GM21786 (cell line): ENCODE data around the gene TDRKH.

ENCODE experiments used
- ATAC-seq: cut with Tn5 transposase; IDR thresholded peaks from one replicate; pipeline ENCODE4 v1.9.1; 2021; ENCODE audit not compliant: unreplicated experiment

TDRKH gene

DNA sequence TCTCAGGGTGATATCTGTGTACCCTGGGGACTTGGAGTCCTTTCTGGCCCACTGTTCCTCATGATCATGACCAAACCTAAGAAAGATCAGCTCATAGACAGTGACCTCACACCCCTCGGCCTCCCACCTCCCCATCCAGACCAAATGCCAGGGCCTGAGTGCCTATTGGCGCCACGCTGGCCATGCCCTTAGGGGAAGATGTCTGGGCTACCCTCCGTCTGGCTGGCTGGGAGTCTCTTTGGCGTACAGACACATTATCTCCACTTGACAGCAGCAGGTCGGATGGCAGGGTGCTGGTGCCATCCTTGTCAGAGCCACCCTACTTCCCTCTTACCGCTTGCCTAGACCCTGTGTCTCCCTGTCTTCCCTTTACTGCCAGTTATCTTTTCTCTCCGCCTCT lies 32.9 kb upstream of the TDRKH start:
- no peak for ATAC-seq

DNA sequence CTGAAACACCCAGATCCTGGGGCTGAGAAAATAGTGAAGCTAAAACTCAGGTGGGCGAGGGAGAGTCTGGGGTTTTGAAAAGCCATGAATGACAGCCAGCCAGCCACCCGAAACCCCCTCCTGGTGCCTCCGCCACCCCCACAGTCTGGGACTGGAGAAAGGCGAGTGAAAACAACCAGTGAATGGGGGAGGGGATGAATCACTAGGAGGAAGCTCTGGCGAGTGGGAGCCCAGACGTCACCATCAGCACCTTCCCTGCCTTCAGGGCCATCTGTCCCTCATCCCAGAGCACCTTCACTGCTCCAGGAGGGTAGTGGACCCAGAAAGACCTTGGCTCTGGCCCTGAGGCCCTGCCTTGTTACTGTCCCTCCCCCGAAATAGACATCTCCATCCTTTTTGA lies 32.1 kb upstream of the TDRKH start:
- ATAC-seq, result no peak

DNA sequence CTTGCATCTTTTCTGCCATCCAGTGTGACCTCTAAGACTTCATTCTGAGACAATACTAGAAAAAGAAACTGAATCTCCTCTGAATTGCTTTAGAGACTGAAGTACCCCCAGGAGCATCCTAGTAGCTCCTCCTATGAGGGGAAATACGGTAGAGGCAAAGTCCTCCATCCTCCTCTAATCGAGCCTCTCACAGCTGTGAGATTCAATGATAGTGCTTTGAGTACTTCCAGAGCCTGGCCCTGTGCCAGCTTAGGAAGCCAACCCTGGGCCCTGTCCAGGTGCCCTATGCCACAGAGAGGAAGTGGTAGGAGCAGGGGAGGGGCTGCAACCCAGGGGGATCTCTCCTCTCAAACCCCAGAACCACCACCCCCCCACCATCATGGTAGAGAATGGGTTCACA lies 30.6 kb upstream of the TDRKH start:
- ATAC-seq, result no peak

DNA sequence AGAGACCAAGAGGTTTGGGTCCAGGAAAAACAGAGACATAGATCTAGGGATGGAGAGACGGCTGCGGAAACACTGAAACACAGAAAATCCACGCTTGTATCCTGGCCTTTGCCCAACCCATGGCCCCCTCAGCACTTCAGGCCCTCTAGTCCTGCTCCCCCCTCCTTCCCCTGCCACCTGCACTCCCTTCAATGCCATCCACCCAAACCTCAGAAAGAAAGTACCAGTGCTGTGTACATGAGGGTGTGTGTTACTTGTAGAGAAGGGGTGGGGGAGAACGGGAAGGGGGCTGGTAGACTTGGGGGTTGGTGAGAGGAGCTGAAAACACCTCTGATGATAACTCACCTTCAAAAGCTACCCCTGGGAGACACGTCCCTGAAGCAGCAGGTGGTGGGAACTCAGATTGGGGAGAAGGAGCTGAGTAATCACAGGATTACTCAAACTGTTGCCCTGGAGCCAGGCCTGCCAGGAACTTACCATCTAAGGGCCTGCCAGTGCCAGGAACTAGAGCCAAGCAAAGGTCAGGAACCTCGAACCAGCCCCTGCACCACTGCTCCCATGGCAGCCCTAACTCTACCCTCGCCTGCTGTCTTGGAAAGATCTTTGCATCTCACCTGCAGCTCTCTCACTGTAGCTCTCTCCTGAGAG lies 29.8 kb upstream of the TDRKH start:
- ATAC-seq, result no peak

DNA sequence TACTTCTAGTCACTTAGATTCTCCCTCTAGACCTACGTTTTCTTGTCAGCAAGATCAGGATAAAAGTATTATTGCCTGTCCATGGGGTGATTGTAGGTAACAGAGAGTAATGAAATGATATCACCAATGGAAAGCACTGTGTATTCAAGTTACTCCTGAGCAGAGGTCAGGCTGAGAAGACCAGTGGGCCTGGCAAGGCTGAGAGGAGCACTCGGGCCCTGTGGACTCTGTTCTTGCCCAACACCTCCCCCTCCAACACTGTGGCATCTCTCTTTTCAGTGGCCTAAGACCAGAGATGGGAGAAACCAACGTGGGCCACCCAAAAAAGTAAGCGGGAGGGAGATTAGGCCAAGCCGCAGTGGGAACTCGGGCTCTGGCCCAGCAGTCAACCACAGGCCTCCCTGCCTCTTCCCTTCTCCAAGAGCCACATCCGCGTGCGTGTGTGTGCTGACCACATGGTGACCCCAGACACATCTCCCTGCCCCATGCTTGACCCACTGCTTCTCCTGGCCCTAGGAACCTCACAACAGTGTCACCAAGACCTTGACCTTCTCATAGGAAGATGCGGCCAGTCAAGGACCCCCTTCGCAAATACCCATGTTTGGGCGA lies 29.0 kb upstream of the TDRKH start:
- no peak for ATAC-seq

DNA sequence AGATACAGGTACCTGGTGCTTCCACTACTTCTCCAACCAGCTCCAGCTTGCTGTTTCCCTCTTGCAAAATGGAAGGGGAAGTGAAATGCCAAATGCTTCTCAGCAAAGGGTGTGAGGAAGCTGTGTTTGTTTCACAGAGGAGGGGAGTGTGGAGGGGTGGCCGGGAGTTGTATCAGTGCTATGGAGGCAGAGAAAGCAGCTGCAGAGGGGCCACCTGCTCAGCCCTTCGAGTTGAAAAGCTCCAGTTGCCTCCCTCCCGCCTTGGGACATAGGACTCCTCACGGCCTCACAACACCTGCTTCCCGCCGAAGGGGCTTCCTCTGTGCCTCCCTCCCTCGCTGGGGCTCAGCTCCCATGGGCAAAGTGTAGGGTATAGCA lies 27.0 kb upstream of the TDRKH start:
- no peak for ATAC-seq

DNA sequence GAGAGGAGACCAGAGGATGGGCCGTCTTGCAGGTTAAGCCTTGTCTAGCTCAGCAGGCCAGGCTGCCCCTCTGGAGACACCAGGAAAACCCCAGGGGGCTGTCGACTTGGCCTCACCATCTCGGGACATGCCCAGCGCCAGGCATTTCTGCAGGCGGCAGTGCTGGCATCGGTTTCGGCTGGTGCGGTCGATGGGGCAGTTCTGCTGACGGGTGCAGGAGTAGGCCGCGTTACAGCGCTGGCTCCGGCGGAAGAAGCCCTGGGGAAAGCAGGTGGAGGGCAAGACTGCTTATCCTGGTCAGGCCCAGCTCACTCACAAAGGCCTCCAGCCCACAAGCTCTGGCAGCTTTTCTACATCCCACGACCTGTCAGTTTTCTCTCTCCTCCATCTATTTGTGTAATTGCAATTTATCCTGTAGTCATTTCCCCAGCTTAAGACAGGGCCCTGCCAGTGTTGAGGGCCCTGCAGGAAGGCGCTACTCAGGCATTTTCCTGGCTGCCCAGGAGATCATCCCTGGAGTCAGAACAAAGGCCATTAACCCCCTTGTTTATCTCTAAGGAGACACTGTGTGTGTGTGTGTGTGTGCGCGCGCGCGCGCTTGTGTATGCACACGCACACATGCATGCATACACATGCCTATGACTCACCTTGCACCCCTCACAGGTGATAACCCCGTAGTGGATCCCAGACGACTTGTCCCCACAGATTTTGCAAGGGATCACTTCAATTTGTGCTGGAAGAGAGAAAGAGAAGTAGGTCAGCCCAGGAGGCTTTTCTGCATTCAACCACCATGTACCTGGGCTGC lies 26.4 kb upstream of the TDRKH start:
- ATAC-seq, result no peak

DNA sequence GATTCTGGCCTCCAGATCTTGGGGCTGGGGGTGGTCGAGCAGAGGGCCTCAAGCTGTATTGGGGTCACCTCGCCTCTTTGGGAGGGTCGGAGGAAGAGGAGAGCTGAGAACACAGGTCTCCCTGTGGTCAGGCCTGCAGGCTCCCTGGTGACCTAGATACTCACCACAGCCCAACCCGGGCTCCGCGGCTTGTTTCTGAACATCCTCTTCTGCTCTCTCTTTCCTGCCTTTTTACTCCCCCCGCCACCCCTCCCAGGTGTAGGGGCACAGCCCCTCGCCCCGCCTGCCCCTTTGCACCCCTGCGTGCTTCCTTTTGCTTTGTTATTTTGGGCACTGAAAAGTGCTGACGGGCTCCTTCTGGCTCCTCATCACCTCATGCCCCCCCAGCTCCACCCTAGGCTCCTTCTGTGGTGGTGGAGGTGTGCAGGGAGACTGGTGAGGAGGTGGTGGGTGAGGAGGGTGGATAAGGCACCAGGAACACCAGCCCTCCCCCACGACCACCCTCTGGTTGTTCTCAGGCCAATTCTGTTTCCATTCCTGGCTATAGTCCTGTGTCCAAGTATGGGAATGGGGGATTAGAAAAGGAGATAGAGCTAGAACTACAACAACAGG lies 25.5 kb upstream of the TDRKH start:
- ATAC-seq, result no peak

DNA sequence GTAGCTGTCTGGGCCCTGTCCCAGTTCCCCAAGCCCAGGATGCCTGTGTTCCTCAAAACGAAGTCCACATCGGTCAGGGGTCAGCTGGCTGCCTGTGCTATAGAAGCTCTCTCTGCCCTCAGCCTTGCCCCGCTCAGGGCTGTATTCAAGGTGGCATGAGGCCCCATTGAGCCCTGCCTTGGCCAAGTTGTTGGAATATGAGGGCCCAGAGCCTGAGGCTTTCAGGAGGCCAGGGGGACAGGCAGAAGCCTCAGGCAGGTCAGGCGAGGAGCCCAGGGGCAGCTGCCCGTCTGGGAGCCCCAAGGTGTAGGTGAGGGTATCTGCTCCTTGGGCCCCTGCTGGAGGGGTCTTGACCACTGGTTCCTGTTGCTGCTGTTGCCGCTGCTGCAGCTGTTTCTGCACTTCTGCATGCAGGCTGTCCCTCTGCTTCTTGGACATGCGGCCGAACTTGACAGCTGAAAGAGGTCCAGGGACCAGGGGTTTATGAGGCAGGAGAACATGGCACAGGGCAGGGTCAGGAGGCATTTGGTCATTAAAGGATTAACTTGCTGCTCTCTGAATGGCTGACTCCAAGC lies 24.8 kb upstream of the TDRKH start:
- no peak for ATAC-seq

DNA sequence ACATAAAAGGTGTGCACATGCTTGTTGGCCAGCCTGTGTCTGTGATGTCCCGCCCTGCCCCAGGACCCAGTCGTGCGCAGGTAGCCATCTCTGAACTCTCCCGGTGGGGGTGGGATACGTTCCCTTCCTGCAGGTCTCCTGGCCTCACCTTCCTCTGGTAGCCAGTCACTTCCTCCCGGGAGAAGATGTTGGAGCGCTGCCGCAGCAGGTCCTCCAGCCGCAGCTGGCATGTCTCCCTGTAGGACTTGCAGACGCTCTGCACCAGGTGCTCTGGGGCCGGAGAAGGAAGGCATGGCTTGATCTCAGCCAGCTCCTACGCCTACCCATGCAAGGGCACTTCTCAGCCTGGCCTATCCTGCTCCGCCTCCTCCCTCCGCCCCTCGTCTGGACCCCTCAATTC lies 24.1 kb upstream of the TDRKH start:
- ATAC-seq, result no peak

DNA sequence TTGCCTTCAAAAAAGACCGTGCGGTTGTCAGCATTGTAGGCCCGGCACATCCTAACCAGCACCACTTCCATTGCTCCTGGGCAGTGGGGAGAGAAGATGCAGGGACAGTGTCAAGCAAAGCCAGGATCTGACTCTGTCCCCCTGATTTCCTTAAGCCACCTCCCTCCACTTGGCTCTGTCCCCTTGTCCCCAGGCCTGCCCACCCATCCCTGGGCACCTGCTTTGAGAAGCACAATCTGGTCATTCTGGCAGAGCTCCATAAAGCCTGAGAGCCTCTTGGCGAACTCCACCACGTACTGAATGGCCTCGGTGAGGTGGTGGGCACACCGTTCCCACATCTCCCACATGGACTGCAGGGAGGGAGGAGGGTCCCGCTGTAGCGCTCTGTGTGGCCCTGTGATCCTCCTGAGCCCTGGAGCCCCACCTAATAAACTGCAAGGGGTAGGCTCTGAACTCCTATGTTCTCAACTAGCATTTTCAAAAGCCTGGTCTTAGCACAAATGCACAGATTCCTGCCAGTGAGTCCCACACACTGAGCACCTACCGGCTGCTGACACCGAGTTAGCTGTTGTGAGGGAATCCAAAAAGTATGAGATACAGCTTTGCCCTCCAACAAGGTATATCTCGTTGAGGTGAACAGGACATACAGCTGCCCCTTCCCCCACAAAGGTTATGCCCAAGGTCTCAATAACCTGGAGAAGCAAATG lies 23.1 kb upstream of the TDRKH start:
- no peak for ATAC-seq

DNA sequence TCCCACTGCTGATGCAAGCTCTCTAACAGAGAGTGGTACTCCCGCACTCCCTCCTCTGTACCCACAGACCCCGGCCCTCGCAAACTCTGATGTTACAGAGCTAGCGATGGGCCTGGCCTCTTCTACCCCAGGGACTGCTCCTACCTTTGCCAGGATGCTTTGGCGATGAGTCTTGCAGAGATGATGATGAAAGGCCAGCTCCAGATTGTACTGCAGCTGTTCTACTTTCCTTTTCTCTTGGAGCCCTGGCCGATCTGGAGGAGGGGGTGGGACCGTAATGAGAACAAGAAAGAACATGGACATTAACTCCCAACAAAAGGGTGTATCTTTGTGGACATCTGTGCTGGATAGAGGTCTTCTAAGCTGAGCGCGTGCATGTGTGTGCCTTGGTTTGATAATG lies 20.9 kb upstream of the TDRKH start:
- ATAC-seq, result no peak

DNA sequence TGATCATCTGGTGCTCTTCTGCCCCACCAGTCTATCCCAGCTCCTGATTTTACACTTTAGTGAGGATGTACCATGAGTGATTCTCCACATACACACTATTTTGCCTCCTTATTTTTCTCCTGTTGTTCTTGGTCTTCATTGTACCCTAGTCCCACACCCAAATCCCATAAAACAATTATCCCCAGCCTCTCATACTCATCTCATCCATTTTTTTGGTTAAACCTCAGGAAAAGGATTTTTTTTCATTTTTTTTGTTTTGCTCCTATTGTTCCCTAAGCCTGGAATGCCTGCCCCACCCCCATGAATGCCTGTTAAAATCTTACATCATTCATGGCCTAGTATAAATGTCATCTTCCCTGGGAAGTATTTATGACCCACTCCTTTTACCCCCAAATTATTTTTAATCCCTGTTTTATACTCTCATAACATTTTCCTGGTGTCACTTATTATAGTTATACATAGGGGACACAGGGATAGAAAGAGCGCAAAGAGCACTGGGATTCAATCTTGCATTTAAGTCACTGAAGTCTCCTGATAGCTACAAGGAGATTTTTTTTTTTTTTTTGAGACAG lies 19.8 kb upstream of the TDRKH start:
- no peak for ATAC-seq

DNA sequence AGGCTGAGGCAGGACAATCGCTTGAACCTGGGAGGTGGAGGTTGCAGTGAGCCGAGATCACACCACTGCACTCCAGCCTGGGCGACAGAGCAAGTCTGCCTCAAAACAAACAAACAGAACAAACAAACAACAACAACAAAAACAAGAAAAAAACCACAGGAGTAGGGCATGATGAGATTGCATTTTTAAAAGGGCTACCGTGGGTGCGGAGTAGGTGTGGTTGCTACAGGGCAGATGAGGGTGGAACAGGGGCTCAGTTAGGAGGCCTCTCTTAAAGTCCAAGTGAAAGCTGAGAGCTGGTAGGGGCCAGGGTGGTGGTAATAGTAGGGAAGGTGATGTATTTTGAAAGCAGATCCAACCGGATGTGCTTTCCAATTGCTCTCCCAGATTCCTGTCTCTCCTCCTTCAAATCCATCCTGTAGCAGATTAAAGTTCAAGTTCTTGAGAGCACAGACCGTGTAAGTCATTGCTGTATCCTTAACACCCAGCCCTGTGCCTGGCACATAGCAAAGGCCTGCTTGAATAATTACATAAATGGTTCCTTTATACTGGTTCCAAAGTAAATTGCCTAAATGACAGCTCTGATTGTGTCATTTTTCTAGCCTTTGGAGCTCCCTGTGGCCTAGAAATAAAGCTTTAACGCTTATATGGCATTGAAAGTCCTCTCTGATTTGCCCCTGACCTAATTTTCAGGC lies 19.1 kb upstream of the TDRKH start:
- ATAC-seq, result no peak

DNA sequence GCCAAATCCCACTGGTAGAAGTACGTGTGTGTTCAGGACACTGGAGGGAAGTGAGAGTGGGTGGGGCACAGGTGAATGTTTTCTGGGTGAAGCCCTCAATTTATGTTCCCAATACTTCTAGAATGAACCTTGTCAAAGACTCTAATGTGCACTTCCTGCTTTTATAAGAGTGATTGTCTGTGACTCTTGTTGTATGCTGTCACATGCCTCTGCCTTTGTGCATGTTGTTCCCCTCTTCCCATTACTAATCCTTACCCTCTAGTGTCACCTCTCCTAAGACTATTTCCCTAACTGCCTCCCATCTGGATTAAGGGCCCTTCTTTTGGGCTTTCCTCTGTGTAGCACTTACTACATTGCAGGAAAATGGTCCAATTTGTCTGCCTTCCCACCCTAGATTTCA lies 17.5 kb upstream of the TDRKH start:
- no peak for ATAC-seq

DNA sequence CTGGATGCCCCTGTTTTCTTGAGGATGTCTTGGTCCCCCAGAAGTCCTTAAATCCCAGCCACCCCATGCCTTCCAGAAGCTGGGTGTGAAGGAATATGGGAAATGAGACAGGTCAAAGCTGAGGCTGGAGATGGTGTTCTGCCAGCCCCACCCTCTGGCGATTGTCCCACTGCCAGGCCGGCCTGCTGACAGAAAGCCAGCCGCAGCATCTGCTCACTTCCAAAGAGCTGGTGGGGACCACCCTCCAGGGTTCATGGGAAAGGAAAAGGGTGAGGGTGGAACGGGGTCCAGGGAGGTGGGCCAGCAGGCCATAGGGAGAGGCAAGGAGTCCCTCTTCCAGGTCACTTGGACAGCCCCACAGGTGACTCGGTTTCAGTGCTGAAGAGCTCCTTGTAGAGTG lies 16.8 kb upstream of the TDRKH start:
- ATAC-seq, result no peak

DNA sequence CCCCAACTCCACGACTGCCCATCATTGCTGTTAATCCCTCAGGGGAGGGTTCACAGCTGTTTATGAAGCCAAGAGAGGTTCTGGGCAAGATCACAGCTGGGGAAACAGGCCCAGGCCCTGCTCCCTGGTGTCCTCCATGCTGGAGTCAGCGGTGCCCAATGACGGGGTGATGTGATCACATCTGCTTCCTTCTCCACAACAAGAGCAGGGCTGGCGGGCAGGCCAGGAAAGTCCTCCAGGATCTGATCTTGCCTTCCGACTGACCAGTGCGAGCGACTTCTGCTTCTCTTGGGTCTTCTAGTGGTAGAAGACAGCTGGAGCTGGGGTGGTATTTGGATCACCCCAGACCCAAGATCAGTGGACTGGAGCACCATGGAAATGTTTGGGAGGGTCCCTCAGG lies 15.9 kb upstream of the TDRKH start:
- no peak for ATAC-seq

DNA sequence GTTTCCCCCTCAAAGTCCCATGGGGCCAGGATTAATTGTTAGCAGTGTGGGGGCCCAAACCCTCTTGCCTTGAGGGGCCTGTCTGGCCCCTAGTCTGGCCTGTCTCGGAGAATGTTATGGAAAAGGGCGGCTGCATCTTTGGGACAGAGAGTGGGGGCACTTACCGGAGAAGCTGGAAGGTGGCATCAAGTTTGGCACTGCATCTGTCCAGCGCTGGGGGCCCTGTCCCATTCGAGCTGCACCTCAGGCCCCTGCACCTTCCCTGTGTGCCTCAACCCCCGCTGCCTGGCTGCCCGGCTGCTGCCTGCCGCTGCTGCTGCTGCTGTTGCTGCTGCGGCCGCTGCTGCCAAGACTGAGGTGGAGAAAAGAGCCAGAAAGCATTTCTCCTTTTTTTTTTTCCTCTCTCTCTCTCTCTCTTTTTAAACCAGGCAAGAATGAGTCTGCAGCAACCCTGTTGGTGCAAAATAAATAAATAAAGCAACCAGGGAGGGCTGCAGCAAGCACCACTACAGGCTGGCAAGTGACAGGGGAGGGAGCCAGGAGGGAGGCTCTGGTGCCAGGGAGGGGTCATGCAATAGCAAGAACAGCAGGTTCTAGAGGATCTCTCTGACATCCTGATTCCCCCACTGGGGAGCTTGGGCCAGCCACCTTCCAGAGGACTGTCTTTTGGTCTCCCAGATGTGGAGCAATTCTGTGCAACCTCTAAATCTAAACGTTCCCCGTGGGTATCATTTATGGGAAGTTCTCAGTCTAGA lies 14.9 kb upstream of the TDRKH start, which contains the start of gene LINGO4:
Gene LINGO4 (minus strand): TSS at position 354 of the 755 bp plus-strand sequence. CDS start 2,715 bp downstream, outside the sequence.
- ATAC-seq, result no peak

DNA sequence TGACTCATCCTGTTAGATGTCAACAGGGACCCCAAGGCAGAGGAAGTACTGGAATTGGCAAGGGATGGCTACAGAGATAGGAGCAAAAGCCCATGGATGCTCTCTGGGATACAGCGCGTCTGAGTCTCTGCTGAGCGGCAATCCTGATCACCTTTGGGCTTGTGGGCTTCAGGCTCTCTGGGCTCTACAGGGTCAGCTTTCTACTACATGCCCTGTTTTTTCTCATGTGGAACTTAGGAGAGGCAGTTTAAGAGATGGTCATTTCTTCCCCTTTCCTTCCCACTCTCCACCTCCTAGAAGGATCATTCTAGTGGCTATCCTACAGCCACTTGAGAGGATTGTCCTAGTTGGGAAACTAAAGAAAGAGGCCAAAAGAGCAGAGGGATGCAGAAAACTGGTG lies 13.6 kb upstream of the TDRKH start:
- no peak for ATAC-seq
